Measurements from ENCODE around the gene SLC41A3.

DNA sequence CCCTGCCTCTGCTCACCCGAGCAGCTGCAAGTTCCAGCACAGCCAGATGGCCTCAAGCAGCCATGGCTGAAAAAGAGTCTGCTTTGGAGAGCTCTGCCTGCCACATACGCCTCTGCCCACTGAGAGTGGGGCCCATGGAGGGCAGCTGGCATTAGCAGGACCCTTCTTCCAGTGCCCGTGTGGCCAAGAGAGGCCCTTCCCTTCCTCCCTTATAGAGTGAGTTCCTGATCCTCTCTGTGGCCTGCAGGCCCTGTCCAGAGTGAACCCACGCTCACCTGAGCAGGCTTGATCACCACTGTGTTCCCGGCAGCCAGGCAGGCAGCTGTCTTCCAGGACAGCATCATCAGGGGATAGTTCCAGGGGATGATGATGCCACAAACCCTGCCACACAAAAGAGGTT, 41.4 kb upstream of the SLC41A3 start:
- no peak for TF ChIP-seq POLR2A (IDR thresholded peaks at IDR 0.05)
- TF ChIP-seq, protein P1, sequence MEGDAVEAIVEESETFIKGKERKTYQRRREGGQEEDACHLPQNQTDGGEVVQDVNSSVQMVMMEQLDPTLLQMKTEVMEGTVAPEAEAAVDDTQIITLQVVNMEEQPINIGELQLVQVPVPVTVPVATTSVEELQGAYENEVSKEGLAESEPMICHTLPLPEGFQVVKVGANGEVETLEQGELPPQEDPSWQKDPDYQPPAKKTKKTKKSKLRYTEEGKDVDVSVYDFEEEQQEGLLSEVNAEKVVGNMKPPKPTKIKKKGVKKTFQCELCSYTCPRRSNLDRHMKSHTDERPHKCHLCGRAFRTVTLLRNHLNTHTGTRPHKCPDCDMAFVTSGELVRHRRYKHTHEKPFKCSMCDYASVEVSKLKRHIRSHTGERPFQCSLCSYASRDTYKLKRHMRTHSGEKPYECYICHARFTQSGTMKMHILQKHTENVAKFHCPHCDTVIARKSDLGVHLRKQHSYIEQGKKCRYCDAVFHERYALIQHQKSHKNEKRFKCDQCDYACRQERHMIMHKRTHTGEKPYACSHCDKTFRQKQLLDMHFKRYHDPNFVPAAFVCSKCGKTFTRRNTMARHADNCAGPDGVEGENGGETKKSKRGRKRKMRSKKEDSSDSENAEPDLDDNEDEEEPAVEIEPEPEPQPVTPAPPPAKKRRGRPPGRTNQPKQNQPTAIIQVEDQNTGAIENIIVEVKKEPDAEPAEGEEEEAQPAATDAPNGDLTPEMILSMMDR (IDR thresholded peaks at IDR 0.05): no peak
